HepG2 (cell line): Measurements from ENCODE around the gene FCN3. TPM values are rescaled to one million over a fixed set of nuclear protein-coding genes. Genes with fewer than 3 reads are reported as not detected.

ENCODE experiments used
- HNRNPK ChIP-seq: fragments of 200-400 bp; formaldehyde crosslinking; IDR thresholded peaks from 2 replicates; pipeline ENCODE4 v1.6.1; 2018; ENCODE audit warnings: low read length, low read depth, moderate library complexity, mild to moderate bottlenecking; ENCODE audit not compliant: poor library complexity, severe bottlenecking
- KDM3A ChIP-seq: IDR thresholded peaks from 2 replicates; pipeline ENCODE4 v1.6.1; 2018; ENCODE audit warnings: low read depth, missing compliant biosample characterization
- MTERF4 ChIP-seq: sonication (generic); formaldehyde crosslinking; IDR thresholded peaks from 2 replicates; pipeline ENCODE4 v1.8.0; 2023; ENCODE audit warnings: mild to moderate bottlenecking, missing genetic modification reagents
- NCOA1 ChIP-seq: sonication (generic); formaldehyde crosslinking; IDR thresholded peaks from 2 replicates; pipeline ENCODE4 v1.9.0; 2021; ENCODE audit warnings: missing genetic modification reagents
- RORA ChIP-seq: sonication (generic); formaldehyde crosslinking; IDR thresholded peaks from 2 replicates; pipeline ENCODE4 v1.5.0; 2020; ENCODE audit warnings: mild to moderate bottlenecking, missing genetic modification reagents, moderate library complexity
- TEAD2 ChIP-seq: sonication (generic); formaldehyde crosslinking; IDR thresholded peaks from 2 replicates; pipeline ENCODE4 v1.9.0; 2021; ENCODE audit warnings: missing genetic modification reagents
- ZBTB7A ChIP-seq: sonication (generic); formaldehyde crosslinking; IDR thresholded peaks from 2 replicates; pipeline ENCODE4 v1.8.0; 2022; ENCODE audit warnings: mild to moderate bottlenecking, missing genetic modification reagents
- ZFX ChIP-seq: sonication (generic); formaldehyde crosslinking; IDR thresholded peaks from 2 replicates; pipeline ENCODE4 v1.4.0; 2020; ENCODE audit warnings: mild to moderate bottlenecking, low read depth, missing genetic modification reagents, moderate library complexity
- ZMAT3 ChIP-seq: sonication (generic); formaldehyde crosslinking; conservative IDR thresholded peaks from 2 replicates; pipeline ENCODE4 v1.7.0; 2021; ENCODE audit warnings: missing genetic modification reagents
- ZNF446 ChIP-seq: sonication (generic); formaldehyde crosslinking; IDR thresholded peaks from 2 replicates; pipeline ENCODE4 v1.5.0; 2020; ENCODE audit warnings: mild to moderate bottlenecking, missing genetic modification reagents
- ZNF468 ChIP-seq: sonication (generic); formaldehyde crosslinking; IDR thresholded peaks from 2 replicates; pipeline ENCODE4 v1.8.0; 2022; ENCODE audit warnings: mild to moderate bottlenecking, moderate library complexity, missing genetic modification reagents
- ZNF570 ChIP-seq: sonication (generic); formaldehyde crosslinking; IDR thresholded peaks from 2 replicates; pipeline ENCODE4 v1.4.0; 2020; ENCODE audit warnings: mild to moderate bottlenecking, missing genetic modification reagents, borderline replicate concordance
- ZNF574 ChIP-seq: sonication (generic); formaldehyde crosslinking; IDR thresholded peaks from 2 replicates; pipeline ENCODE4 v1.4.0; 2020; ENCODE audit warnings: missing genetic modification reagents
- ZNF687 ChIP-seq: sonication (generic); formaldehyde crosslinking; IDR thresholded peaks from 2 replicates; pipeline ENCODE4 v1.5.1; 2020; ENCODE audit warnings: mild to moderate bottlenecking, missing genetic modification reagents, moderate library complexity
- ZNF800 ChIP-seq: sonication (generic); formaldehyde crosslinking; IDR thresholded peaks from 2 replicates; pipeline ENCODE4 v1.4.0; 2020; ENCODE audit warnings: missing genetic modification reagents
- ZNF883 ChIP-seq: sonication (generic); formaldehyde crosslinking; IDR thresholded peaks from 2 replicates; pipeline ENCODE4 v1.5.1; 2020; ENCODE audit warnings: mild to moderate bottlenecking, missing genetic modification reagents; ENCODE audit errors: not compliant biosample characterization
- polyA plus RNA-seq, 8 experiments: library from polyadenylated mRNA; depleted of rRNA in 3 of 8; stranded (reverse) in 7 of 8; unstranded in 1 of 8; fragments of >200 nt; fragmentation: Illumina TruSeq in 4 of 8; extraction: Trizol in 4 of 8; gene quantifications; 2 replicates each; pipeline versions ENCODE4 v1.2.1 to v1.2.3, GENCODE V29; 2011 to 2016; ENCODE audit warnings: low read depth in 4 of 8, missing spikeins in 1 of 8, mixed read lengths in 1 of 8; ENCODE audit not compliant: insufficient read depth in 1 of 8
- total RNA-seq, 5 experiments: library from RNA; depleted of rRNA; stranded (reverse); fragments of >200 nt; fragmentation: Illumina TruSeq; extraction: Trizol; gene quantifications; 2 replicates each; pipeline ENCODE4 v1.2.3, GENCODE V29; 2016; ENCODE audit warnings: low read depth in 1 of 5

FCN3 gene
- total and polyA plus RNA-seq, 2 of the 13 experiments (the other 11 are each of a cell fraction or from before 2014, with no cell fraction given), result not detected

GRCh38 chr1:27367160-27367650 is 7.4 kb downstream of the FCN3 start (continued):
- TF ChIP-seq ZMAT3 (0 out of 2 replicates have a peak, but pooled peaks have one; percentile 43), ZNF800 (CRISPR knock-in tag) (0 out of 2 replicates have a peak, but pooled peaks have one; percentile 4), ZNF883 (CRISPR knock-in tag) (no peak), ZNF687 (peak; percentile 58), ZNF570 (CRISPR knock-in tag) (no peak), HNRNPK (no peak), ZBTB7A (CRISPR knock-in tag) (peak; percentile 49; the same call in 1 of the 2 replicates), KDM3A (CRISPR knock-in tag) (0 out of 2 replicates have a peak, but pooled peaks have one; percentile 17), ZNF468 (CRISPR knock-in tag) (no peak), RORA (CRISPR knock-in tag) (no peak), ZNF446 (CRISPR knock-in tag) (no peak), ZFX (CRISPR knock-in tag) (0 out of 2 replicates have a peak, but pooled peaks have one; percentile 1), MTERF4 (CRISPR knock-in tag) (no peak), NCOA1 (CRISPR knock-in tag) (0 out of 2 replicates have a peak, but pooled peaks have one; percentile 39), ZNF574 (no peak), TEAD2 (CRISPR knock-in tag) (no peak)
